MCF 10A (cell line): ENCODE results near the gene TBXAS1. TPM values are rescaled to one million over a fixed set of nuclear protein-coding genes. Genes with fewer than 3 reads are reported as not detected.

Experiments
- BruUV-seq: library from RNA; stranded (reverse); fragments of 400-500 nt; replicated peaks from 2 replicates; lab custom pipeline; 2021; lab: Mats Ljungman, UMichigan
- CTCF ChIA-PET: fragments of 300-600 bp; sonication (Branson Sonifier 250); formaldehyde crosslinking; extraction: SDS; loops from one replicate; lab custom pipeline; 2021; ENCODE audit warnings: antibody characterized with exemption, inconsistent platforms; lab: Yijun Ruan, JAX
- POLR2A ChIA-PET: fragments of 300-600, 350-650 bp; sonication (Branson Sonifier 250); formaldehyde crosslinking; extraction: SDS; loops from one replicate; lab custom pipeline; 2020; ENCODE audit warnings: antibody characterized with exemption, inconsistent platforms; lab: Yijun Ruan, JAX
- DNase-seq: peaks from one replicate; pipeline ENCODE4 v3.0.0-alpha.2; 2018; ENCODE audit not compliant: unreplicated experiment
- H3K27ac Mint-ChIP-seq: one replicate; pipeline ENCODE4 v1.8.0; 2022; ENCODE audit warnings: mild to moderate bottlenecking, low read depth, mixed read lengths; ENCODE audit not compliant: unreplicated experiment
- H3K27me3 Mint-ChIP-seq: one replicate; pipeline ENCODE4 v1.8.0; 2022; ENCODE audit warnings: mixed read lengths; ENCODE audit not compliant: insufficient read depth, unreplicated experiment
- H3K36me3 Mint-ChIP-seq: one replicate; pipeline ENCODE4 v1.8.0; 2022; ENCODE audit warnings: mild to moderate bottlenecking, moderate library complexity, mixed read lengths; ENCODE audit not compliant: insufficient read depth, unreplicated experiment
- H3K4me1 Mint-ChIP-seq: one replicate; pipeline ENCODE4 v1.8.0; 2022; ENCODE audit warnings: mixed read lengths; ENCODE audit not compliant: insufficient read depth, unreplicated experiment
- H3K4me3 Mint-ChIP-seq: one replicate; pipeline ENCODE4 v1.8.0; 2022; ENCODE audit warnings: mild to moderate bottlenecking, moderate library complexity, mixed read lengths; ENCODE audit not compliant: unreplicated experiment
- H3K9me3 Mint-ChIP-seq: one replicate; pipeline ENCODE4 v1.8.0; 2022; ENCODE audit warnings: mixed read lengths; ENCODE audit not compliant: unreplicated experiment
- intact Hi-C: fragments of 100-400 bp; cut with micrococcal nuclease; formaldehyde crosslinking; loops from 2 replicates; pipeline ENCODE4 v1.14.1; 2022
- total RNA-seq: library from RNA; stranded (reverse); gene quantifications from 2 replicates; pipeline ENCODE4 v1.2.3, GENCODE V29; 2022
- TF ChIP-seq, protein P1 (sequence below): fragments of 200-600 bp; IDR thresholded peaks from one replicate; pipeline ENCODE4 v1.8.0; 2022; ENCODE audit warnings: antibody characterized with exemption, mild to moderate bottlenecking; ENCODE audit not compliant: unreplicated experiment

TBXAS1 gene
- total RNA-seq, 1 experiment from 2014 or later = 1.5 TPM

DNA sequence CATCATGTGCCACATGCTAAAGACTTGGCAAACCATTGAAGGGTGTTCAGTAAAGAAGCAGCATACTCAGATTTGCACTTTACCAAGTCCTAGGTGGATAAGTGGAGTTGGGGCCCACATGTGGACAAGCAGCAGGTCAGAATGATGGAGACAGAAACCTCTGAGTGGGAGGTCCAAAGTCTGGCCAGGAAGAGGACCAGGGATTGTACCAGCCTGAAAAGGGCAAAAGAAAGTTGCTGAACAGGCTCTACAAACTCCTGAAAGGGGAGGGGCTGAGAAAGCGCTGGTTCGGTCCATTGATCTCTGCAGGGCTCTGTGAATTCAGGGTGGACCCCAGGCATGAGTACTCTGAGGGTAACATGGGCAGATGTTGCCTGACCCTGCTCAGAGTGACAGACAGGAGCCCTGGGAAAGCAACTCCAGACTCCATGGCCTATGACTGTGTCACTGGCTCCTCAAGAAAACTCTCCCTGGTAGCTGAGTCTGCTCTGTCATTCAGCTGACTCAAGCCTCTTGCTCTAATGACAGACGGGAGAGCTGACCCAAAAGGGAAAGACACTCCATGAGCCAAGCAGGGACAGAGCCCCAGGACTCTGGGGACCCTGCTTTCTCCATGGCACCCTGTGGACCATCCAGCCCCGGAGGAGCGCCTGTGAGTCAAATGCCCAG lies 68.5 kb downstream of the TBXAS1 start:
- DNase-seq = no peak
- TF ChIP-seq, protein P1, sequence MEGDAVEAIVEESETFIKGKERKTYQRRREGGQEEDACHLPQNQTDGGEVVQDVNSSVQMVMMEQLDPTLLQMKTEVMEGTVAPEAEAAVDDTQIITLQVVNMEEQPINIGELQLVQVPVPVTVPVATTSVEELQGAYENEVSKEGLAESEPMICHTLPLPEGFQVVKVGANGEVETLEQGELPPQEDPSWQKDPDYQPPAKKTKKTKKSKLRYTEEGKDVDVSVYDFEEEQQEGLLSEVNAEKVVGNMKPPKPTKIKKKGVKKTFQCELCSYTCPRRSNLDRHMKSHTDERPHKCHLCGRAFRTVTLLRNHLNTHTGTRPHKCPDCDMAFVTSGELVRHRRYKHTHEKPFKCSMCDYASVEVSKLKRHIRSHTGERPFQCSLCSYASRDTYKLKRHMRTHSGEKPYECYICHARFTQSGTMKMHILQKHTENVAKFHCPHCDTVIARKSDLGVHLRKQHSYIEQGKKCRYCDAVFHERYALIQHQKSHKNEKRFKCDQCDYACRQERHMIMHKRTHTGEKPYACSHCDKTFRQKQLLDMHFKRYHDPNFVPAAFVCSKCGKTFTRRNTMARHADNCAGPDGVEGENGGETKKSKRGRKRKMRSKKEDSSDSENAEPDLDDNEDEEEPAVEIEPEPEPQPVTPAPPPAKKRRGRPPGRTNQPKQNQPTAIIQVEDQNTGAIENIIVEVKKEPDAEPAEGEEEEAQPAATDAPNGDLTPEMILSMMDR = no peak
- no peaks in the 10 kb centered on the region for H3K9me3 Mint-ChIP-seq
- peaks cover 9% of the 10 kb centered on the region for H3K4me1 Mint-ChIP-seq
- POLR2A ChIA-PET = no interaction called here
- H3K27ac Mint-ChIP-seq = no peak overlapping the region
- CTCF ChIA-PET = interaction anchor here (0.7 kb wide), 1 partner anchor 121 kb away, joined by 4 read pairs; no protein-coding TSS in a partner anchor
- H3K36me3 Mint-ChIP-seq = no peaks in the 10 kb centered on the region
- H3K4me3 Mint-ChIP-seq = no peak overlapping the region
- H3K27me3 Mint-ChIP-seq = no peaks in the 10 kb centered on the region
- intact Hi-C loops = no loop called here
- no TSS peak for BruUV-seq

DNA sequence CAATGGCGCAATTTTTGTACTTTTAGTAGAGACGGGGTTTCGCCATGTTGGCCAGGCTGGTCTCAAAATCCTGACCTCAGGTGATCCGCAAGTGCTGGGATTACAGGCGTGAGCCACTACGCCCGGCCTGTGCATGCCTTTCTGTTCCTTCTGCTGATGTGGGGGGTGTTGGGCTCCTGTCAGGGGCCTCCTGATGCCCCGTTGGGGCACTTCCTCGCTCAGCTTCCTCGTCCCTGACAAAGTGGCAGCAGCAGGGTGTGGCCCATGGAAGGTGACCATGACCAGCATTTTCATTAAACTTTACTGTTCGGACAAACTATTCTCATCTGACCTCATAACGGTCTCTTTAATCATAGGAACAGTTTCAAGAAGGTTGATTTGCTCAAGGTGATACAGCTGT lies 69.4 kb downstream of the TBXAS1 start:
- no peaks in the 10 kb centered on the region for H3K9me3 Mint-ChIP-seq
- no peak for DNase-seq
- peaks cover 9% of the 10 kb centered on the region for H3K4me1 Mint-ChIP-seq
- BruUV-seq = no TSS peak
- intact Hi-C loops = no loop called here
- no peak overlapping the region for H3K4me3 Mint-ChIP-seq
- H3K27me3 Mint-ChIP-seq = no peaks in the 10 kb centered on the region
- no peaks in the 10 kb centered on the region for H3K36me3 Mint-ChIP-seq
- ChIA-PET CTCF (interaction anchor here (0.5 to 0.7 kb wide), 4 partner anchors 35 to 277 kb away, joined by 3 to 4 read pairs (median 4); no protein-coding TSS in a partner anchor), POLR2A (interaction anchor here (1.0 kb wide), 1 partner anchor 17 kb away, joined by 3 read pairs; no protein-coding TSS in a partner anchor)
- TF ChIP-seq, protein P1 = no peak
- no peak overlapping the region for H3K27ac Mint-ChIP-seq

DNA sequence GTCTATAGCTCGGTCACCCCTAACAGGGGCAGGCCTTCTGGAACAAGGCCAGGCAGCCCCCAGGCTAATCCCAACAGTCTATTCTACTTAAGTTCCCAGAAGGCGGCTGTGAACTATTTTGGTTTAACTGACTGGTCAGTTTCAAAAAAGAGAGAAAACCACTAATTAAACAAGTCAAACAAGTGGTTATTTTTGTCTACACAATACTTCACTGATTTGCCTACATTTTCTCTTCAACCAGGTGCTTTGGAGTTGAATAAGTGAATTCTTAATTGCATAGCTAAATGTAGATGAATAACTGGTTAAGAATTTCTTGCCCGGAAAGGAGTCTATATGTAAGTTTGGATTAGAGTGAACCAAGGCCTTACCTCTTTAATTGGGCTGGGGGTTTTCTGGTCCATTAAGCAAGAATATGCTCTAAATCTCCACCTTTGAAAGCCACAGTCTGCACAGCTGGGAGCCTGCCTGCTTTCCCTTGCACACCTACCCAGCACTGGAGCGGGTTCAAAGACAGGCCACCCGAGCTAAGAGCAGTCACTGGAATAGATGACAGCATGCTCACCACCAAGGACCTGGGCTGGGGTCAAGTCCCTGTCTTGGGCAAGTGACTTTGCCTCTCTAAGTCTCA lies 70.4 kb downstream of the TBXAS1 start:
- no TSS peak for BruUV-seq
- ChIA-PET CTCF (interaction anchor here (0.6 kb wide), 1 partner anchor 96 kb away, joined by 3 read pairs; no protein-coding TSS in a partner anchor), POLR2A (interaction anchor here (1.0 to 1.1 kb wide), 2 partner anchors 16 to 18 kb away, joined by 3 read pairs; no protein-coding TSS in a partner anchor)
- H3K4me3 Mint-ChIP-seq = no peak overlapping the region
- H3K27ac Mint-ChIP-seq = no peak overlapping the region
- TF ChIP-seq, protein P1 = no peak
- no peak for DNase-seq
- H3K27me3 Mint-ChIP-seq = no peaks in the 10 kb centered on the region
- peaks cover 4% of the 10 kb centered on the region for H3K4me1 Mint-ChIP-seq
- intact Hi-C loops = no loop called here
- H3K36me3 Mint-ChIP-seq = no peaks in the 10 kb centered on the region
- H3K9me3 Mint-ChIP-seq = no peaks in the 10 kb centered on the region

DNA sequence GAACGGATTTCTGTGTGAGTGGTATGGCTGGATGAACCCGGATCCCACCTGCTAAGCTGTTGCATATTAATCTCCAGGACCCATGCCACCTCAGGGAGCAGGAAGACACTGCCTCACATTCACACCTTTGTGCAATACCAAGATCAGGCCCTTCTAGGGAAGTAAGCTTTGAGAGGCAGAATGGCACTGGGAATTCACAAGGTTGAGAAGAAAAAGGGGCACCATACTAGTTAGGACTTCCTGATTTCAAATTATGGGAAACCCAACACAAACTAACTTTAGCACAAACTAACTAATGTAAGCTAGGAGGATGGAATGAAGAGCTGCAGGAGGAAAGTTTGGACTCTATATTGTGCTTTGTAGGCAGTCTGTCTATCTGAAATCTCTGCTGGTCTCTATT lies 71.3 kb downstream of the TBXAS1 start:
- Mint-ChIP-seq H3K36me3 (no peaks in the 10 kb centered on the region), H3K9me3 (no peaks in the 10 kb centered on the region), H3K27me3 (no peaks in the 10 kb centered on the region), H3K27ac (no peak overlapping the region), H3K4me1 (no peaks in the 10 kb centered on the region), H3K4me3 (no peak overlapping the region)
- ChIA-PET CTCF (interaction anchor here (1.4 kb wide), 1 partner anchor 451 kb away, joined by 3 read pairs; no protein-coding TSS in a partner anchor), POLR2A (interaction anchor here (1.1 to 2.2 kb wide), 4 partner anchors 8 to 17 kb away, joined by 3 to 10 read pairs (median 4); no protein-coding TSS in a partner anchor)
- intact Hi-C loops = no loop called here
- BruUV-seq = no TSS peak
- TF ChIP-seq, protein P1 = no peak
- DNase-seq = no peak
